GM19324 (cell line): ENCODE results near the gene ADCY7.
"Not testable (repeated sequence)": the region's sequence is repeated elsewhere in the genome, so short reads cannot be mapped to it uniquely, and the experiment has no call there.

Experiments used
- ATAC-seq: cut with Tn5 transposase; IDR thresholded peaks from one replicate; pipeline ENCODE4 v1.9.1; 2021; ENCODE audit warnings: mild to moderate bottlenecking, moderate library complexity; ENCODE audit not compliant: unreplicated experiment, low FRiP score

The ADCY7 gene

GRCh38 chr16:50329446-50330189 lies 63.3 kb downstream of the ADCY7 start:
- ATAC-seq: no peak

- no peak for ATAC-seq
Observed at GRCh38 chr16:50331570-50331969, 65.2 kb downstream of the ADCY7 start.

- ATAC-seq: no peak
Observed at GRCh38 chr16:50332599-50332998, 66.2 kb downstream of the ADCY7 start.

GRCh38 chr16:50334106-50334975 lies 68.0 kb downstream of the ADCY7 start:
- ATAC-seq: no peak

- peak; percentile 65 for ATAC-seq
Observed at GRCh38 chr16:50335196-50335958, 69.0 kb downstream of the ADCY7 start.

- no peak for ATAC-seq
Observed at GRCh38 chr16:50336884-50337283, 70.5 kb downstream of the ADCY7 start.

- no peak for ATAC-seq
Observed at GRCh38 chr16:50338371-50339231, 72.2 kb downstream of the ADCY7 start.

- ATAC-seq: no peak
Observed at GRCh38 chr16:50340578-50340977, 74.2 kb downstream of the ADCY7 start.

- not testable (repeated sequence) for ATAC-seq
Observed at GRCh38 chr16:50343566-50343965, 77.2 kb downstream of the ADCY7 start.

GRCh38 chr16:50345210-50345609 lies 78.9 kb downstream of the ADCY7 start:
- not testable (repeated sequence) for ATAC-seq

- ATAC-seq: no peak
Observed at GRCh38 chr16:50351116-50351515, 84.8 kb downstream of the ADCY7 start.

- no peak for ATAC-seq
Observed at GRCh38 chr16:50351952-50352351, 85.6 kb downstream of the ADCY7 start.

- no peak for ATAC-seq
Observed at GRCh38 chr16:50354082-50354481, 87.7 kb downstream of the ADCY7 start.

- no peak for ATAC-seq
Observed at GRCh38 chr16:50354629-50355456, 88.5 kb downstream of the ADCY7 start.

GRCh38 chr16:50359626-50360025 lies 93.3 kb downstream of the ADCY7 start:
- no peak for ATAC-seq

GRCh38 chr16:50360033-50360778 lies 93.9 kb downstream of the ADCY7 start:
- no peak for ATAC-seq

- ATAC-seq: no peak
Observed at GRCh38 chr16:50360779-50361178, 94.4 kb downstream of the ADCY7 start.

- no peak for ATAC-seq
Observed at GRCh38 chr16:50363656-50364055, 97.3 kb downstream of the ADCY7 start.
